Brain microvascular endothelial cell (primary cell): ENCODE results near the gene PTGS1.
"Not testable (repeated sequence)": the region's sequence is repeated elsewhere in the genome, so short reads cannot be mapped to it uniquely, and the experiment has no call there.

ENCODE experiments used
- DNase-seq: peaks from one replicate; pipeline ENCODE4 v3.0.0-alpha.2; 2020
- H3K27ac ChIP-seq: fragments of 250-450 bp; sonication (Bioruptor Pico); 2 replicates; pipeline ENCODE4 v1.5.1; 2020; ENCODE audit warnings: mild to moderate bottlenecking, moderate library complexity
- H3K27me3 ChIP-seq: fragments of 250-450 bp; sonication (Bioruptor Pico); replicated peaks from 2 replicates; pipeline ENCODE4 v1.5.1; 2020; ENCODE audit warnings: mild to moderate bottlenecking
- H3K36me3 ChIP-seq: fragments of 250-450 bp; sonication (Bioruptor Pico); replicated peaks from 2 replicates; pipeline ENCODE4 v1.5.1; 2020; ENCODE audit warnings: mild to moderate bottlenecking
- H3K4me3 ChIP-seq: 2 replicates; pipeline ENCODE4 v1.5.1; 2011; ENCODE audit warnings: low read depth, mild to moderate bottlenecking, control low read depth, low read length, moderate library complexity
- in situ Hi-C: cut with HindIII; loops from 2 replicates; pipeline ENCODE4 v1.10.0; 2017; ENCODE audit warnings: low sequenced_read_pairs, low pct_ligation_motif_present
- TF ChIP-seq, protein P1 (sequence below): IDR thresholded peaks from 2 replicates; pipeline ENCODE4 v1.5.1; 2011; ENCODE audit warnings: low read depth, mild to moderate bottlenecking, moderate library complexity, low read length, control low read depth, inconsistent platforms; ENCODE audit errors: missing control alignments

PTGS1 gene

DNA sequence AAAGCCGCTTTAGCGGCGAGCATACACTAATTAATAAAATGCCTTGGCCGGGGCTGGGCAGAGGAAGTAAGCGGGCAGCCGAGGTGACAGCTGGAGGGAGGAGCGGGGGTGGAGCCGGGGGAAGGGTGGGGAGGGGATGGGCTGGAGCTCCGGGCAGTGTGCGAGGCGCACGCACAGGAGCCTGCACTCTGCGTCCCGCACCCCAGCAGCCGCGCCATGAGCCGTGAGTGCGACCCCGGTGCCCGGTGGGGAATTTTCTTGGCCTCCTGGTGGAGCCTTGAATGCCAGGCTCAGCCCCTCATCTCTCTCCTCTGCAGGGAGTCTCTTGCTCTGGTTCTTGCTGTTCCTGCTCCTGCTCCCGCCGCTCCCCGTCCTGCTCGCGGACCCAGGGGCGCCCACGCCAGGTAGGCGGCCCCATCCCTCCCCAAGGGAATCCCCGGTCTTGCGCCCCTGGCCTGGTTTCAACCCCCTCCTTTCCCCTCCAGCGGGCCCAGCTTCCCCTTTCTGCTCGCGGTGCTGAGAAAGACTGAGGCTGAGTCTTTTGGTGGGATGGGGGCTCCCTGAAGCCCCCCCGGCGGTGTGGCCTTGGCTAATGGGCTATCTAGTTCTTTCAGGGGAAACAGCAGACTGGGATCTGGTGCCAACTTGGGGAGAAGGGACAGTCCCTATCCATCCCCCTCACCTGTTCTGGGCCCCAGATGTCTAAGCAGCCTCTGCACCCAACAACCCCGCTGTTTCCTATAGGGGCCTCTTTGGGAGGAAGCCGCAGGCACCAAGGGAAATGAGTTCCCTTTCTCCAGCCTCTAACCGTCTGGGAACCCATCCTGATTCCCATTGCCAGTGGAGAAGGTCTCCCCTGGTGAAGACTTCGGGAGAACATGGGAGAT is at the start of gene PTGS1:
TSS of gene PTGS1 (plus strand) at position 156 of the 887 bp plus-strand sequence. CDS start at position 217, 61 bp downstream.
- Histone ChIP-seq H3K4me3 (peak within 1 kb of the TSS; percentile 50), H3K27ac (no peak within 1 kb of the TSS), H3K27me3 (no peaks in the 10 kb centered on the region), H3K36me3 (no peaks in the 10 kb centered on the region)
- DNase-seq, result no peak
- TF ChIP-seq, protein P1, sequence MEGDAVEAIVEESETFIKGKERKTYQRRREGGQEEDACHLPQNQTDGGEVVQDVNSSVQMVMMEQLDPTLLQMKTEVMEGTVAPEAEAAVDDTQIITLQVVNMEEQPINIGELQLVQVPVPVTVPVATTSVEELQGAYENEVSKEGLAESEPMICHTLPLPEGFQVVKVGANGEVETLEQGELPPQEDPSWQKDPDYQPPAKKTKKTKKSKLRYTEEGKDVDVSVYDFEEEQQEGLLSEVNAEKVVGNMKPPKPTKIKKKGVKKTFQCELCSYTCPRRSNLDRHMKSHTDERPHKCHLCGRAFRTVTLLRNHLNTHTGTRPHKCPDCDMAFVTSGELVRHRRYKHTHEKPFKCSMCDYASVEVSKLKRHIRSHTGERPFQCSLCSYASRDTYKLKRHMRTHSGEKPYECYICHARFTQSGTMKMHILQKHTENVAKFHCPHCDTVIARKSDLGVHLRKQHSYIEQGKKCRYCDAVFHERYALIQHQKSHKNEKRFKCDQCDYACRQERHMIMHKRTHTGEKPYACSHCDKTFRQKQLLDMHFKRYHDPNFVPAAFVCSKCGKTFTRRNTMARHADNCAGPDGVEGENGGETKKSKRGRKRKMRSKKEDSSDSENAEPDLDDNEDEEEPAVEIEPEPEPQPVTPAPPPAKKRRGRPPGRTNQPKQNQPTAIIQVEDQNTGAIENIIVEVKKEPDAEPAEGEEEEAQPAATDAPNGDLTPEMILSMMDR, result no peak
- in situ Hi-C loops, result no loop called here

DNA sequence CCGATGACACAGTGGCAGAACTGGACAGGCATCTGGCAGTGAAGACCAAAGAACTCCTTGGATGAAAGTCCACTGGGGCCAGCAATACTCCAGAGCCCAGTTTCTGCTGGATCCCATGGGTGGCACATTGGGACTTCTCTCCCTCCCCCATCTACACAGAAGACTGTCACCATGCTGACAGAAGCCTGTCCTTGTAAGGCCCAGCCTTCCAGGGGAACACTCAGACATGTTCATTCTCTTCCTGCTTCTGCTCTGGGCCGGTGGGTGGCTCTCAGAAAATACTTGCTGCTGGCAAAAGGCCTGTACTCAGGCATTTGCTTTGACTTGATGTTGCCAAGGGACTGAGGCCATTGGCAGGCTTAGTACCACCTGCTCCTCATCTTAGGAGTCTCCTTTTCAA is 48.3 kb upstream of the PTGS1 start:
- H3K36me3 ChIP-seq, result peaks cover 16% of the 10 kb centered on the region
- in situ Hi-C loops, result no loop called here
- TF ChIP-seq, protein P1, result no peak

DNA sequence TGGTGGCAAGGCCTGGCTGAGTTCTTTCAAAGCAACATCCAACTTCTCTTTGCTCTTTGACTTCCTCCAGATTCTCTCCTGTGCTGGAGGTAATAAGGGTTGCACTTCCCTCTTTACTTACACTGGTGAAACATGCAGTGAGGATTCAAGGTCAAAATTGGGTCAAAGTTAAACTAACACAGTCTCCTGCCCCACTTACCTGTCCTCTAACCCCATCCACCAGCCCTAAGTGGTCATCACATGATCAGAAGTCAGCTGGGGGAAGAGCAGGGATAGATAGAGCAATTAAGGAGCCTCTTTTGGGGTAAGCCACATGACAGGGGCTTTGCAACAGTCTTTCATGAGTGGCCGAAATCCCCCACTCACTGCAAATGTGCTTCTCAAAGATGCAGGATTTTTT is 46.2 kb upstream of the PTGS1 start:
- H3K27me3 ChIP-seq, DNase-seq, in situ Hi-C loops, H3K27ac ChIP-seq, H3K4me3 ChIP-seq: not testable (repeated sequence)
- H3K36me3 ChIP-seq, result peaks cover 16% of the 10 kb centered on the region

More for the DNA sequence above, 48.3 kb upstream of the PTGS1 start:
- Histone ChIP-seq H3K27me3 (no peaks in the 10 kb centered on the region), H3K4me3 (no peak overlapping the region), H3K27ac (no peak overlapping the region)
- no peak for DNase-seq

DNA sequence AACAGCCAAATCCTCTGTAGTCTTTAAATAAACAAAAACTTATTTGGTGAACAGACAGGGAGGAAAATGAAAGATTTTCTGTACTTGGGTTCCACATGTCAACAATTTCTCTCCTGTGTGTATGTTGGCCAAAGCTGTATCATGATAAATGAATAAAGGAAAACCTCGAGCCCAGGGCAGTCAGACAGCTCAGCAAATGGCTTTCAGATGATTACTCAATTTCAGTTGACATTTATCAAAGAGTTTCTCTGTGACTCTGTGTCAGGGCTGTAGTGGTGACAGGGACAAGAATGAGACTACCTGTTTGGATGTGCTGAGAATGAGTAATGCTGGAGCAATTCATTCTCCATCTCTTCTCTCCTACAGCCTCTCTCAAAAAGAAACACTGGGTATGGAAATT is 45.7 kb upstream of the PTGS1 start:
- Histone ChIP-seq H3K27me3 (no peaks in the 10 kb centered on the region), H3K36me3 (peaks cover 16% of the 10 kb centered on the region), H3K4me3 (no peak overlapping the region), H3K27ac (no peak overlapping the region)
- TF ChIP-seq, protein P1, result no peak
- in situ Hi-C loops, result no loop called here
- no peak for DNase-seq

DNA sequence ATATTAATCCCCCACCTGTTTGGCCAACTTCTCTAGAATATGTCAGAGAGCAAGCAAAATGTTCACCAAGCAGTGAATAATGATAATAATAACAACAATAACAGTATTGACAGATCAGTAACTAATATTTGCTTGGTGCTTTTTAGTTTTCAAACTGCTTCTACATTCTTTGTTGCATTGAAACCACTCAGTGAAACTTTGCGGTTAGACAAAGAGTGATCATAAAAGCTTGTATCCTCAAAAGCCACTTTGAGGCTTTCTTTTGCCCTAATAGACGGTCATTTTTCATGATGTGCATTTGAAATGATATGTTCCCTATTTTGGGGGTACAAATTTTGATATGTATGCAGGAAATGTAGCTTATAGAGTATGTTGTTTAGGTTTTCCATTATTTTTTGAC is 43.6 kb upstream of the PTGS1 start:
- peaks cover 16% of the 10 kb centered on the region for H3K36me3 ChIP-seq
- TF ChIP-seq, protein P1, result no peak
- H3K27me3 ChIP-seq, result no peaks in the 10 kb centered on the region
- no peak for DNase-seq
- H3K4me3 ChIP-seq, result no peak overlapping the region
- no peak overlapping the region for H3K27ac ChIP-seq
- in situ Hi-C loops, result no loop called here

DNA sequence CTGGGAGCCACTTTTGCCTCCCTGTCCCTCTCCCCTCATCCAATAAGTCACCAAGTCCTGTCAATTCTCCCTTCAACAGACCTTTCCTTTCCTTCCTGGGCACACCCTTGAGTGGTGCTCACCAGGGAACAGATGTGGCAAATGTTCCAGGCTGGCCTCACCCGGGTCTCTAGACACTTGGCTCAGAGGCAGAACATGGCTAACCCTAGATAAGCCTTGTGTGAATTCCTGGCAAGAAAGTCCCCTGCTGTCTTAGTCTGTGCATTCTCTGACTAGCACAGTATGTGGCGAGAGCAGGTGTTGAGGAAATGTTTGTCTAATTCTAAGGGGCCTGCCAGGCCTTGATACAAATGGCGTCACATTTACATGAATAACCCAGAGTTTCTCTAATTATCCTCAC is 41.2 kb upstream of the PTGS1 start:
- peaks cover 2% of the 10 kb centered on the region for H3K36me3 ChIP-seq
- H3K27ac ChIP-seq, result no peak overlapping the region
- in situ Hi-C loops, result no loop called here
- DNase-seq, result no peak
- H3K4me3 ChIP-seq, result no peak overlapping the region
- TF ChIP-seq, protein P1, result no peak
- no peaks in the 10 kb centered on the region for H3K27me3 ChIP-seq

DNA sequence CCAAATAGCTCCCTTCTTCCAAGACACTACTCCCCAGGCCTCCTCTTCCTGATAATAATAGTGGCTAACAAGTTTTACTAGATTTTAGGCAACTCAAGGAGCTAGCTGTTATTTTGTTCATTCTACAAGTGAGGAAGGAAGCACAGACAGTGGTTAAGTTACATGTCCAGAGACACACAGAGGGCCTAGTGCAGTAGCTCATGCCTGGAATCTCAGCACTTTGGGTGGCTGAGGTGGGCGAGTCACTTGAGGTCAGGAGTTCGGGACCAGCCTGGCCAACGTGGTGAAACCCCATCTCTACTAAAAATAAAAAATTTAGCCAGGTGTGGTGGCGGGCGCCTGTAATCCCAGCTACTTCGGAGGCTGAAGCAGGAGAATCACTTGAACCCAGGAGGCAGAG is 40.4 kb upstream of the PTGS1 start:
- H3K27me3 ChIP-seq, H3K4me3 ChIP-seq, DNase-seq, in situ Hi-C loops, H3K36me3 ChIP-seq, H3K27ac ChIP-seq: not testable (repeated sequence)
